IPS-18c (cell line): ENCODE measurements around the gene PIGL.
"Not testable (repeated sequence)": the region's sequence is repeated elsewhere in the genome, so short reads cannot be mapped to it uniquely, and the experiment has no call there.

ENCODE experiments used
- H3K4me3 ChIP-seq: 2 replicates; pipeline ENCODE4 v1.7.0; 2013; ENCODE audit warnings: low read depth, mild to moderate bottlenecking, low read length, moderate library complexity; ENCODE audit not compliant: insufficient read depth
- H3K9me3 ChIP-seq: one replicate; pipeline ENCODE4 v1.6.1; 2013; ENCODE audit warnings: mild to moderate bottlenecking, low read length, moderate library complexity; ENCODE audit not compliant: control insufficient read depth, insufficient read depth

The PIGL gene

GRCh38 chr17:16215002-16215272, 2.1 kb upstream of the PIGL start:
- Histone ChIP-seq H3K4me3 (peak overlapping the region; percentile 91), H3K9me3 (no peaks in the 10 kb centered on the region)

- Histone ChIP-seq H3K4me3 (peak within 1 kb of the TSS; percentile 91), H3K9me3 (no peaks in the 10 kb centered on the region)
Observed at GRCh38 chr17:16215273-16215964, 1.6 kb upstream of the PIGL start, which contains the start of gene NCOR1. Gene NCOR1 (minus strand): TSS chr17:16215534. CDS start chr17:16194569, 20,965 bp downstream.

- peak overlapping the region; percentile 91 for H3K4me3 ChIP-seq
- no peaks in the 10 kb centered on the region for H3K9me3 ChIP-seq
Observed at GRCh38 chr17:16215965-16216316, 1.1 kb upstream of the PIGL start.

GRCh38 chr17:16216341-16217001, 539 bp upstream of the PIGL start:
- H3K9me3 ChIP-seq: not testable (repeated sequence)
- peak overlapping the region; percentile 95; the same call in 1 of the 2 replicates for H3K4me3 ChIP-seq

GRCh38 chr17:16222406-16222805, 5.4 kb downstream of the PIGL start:
- Histone ChIP-seq H3K9me3 (no peaks in the 10 kb centered on the region), H3K4me3 (no peak overlapping the region)

- H3K4me3 ChIP-seq, H3K9me3 ChIP-seq: not testable (repeated sequence)
Observed at GRCh38 chr17:16229912-16230561, 13.0 kb downstream of the PIGL start.

- Histone ChIP-seq H3K9me3 (no peaks in the 10 kb centered on the region), H3K4me3 (no peak overlapping the region)
Observed at GRCh38 chr17:16232391-16232790, 15.4 kb downstream of the PIGL start.

GRCh38 chr17:16239931-16240330, 22.9 kb downstream of the PIGL start:
- Histone ChIP-seq H3K4me3 (no peak overlapping the region), H3K9me3 (no peaks in the 10 kb centered on the region)

GRCh38 chr17:16241906-16242399, 24.9 kb downstream of the PIGL start:
- Histone ChIP-seq H3K4me3 (no peak overlapping the region), H3K9me3 (no peaks in the 10 kb centered on the region)

- Histone ChIP-seq H3K9me3 (no peaks in the 10 kb centered on the region), H3K4me3 (no peak overlapping the region)
Observed at GRCh38 chr17:16243385-16243784, 26.4 kb downstream of the PIGL start.

- Histone ChIP-seq H3K4me3 (no peak overlapping the region), H3K9me3 (no peaks in the 10 kb centered on the region)
Observed at GRCh38 chr17:16243801-16244567, 27.0 kb downstream of the PIGL start.

- H3K4me3 ChIP-seq: no peak overlapping the region
- H3K9me3 ChIP-seq: no peaks in the 10 kb centered on the region
Observed at GRCh38 chr17:16247586-16247984, 30.6 kb downstream of the PIGL start.

GRCh38 chr17:16250635-16251034, 33.6 kb downstream of the PIGL start:
- no peaks in the 10 kb centered on the region for H3K9me3 ChIP-seq
- no peak overlapping the region for H3K4me3 ChIP-seq

- no peak overlapping the region for H3K4me3 ChIP-seq
- H3K9me3 ChIP-seq: no peaks in the 10 kb centered on the region
Observed at GRCh38 chr17:16251043-16251442, 34.0 kb downstream of the PIGL start.

- Histone ChIP-seq H3K9me3 (no peaks in the 10 kb centered on the region), H3K4me3 (no peak overlapping the region)
Observed at GRCh38 chr17:16251556-16251955, 34.5 kb downstream of the PIGL start.

GRCh38 chr17:16254773-16255400, 37.9 kb downstream of the PIGL start:
- Histone ChIP-seq H3K4me3 (no peak overlapping the region), H3K9me3 (no peaks in the 10 kb centered on the region)

GRCh38 chr17:16255481-16255921, 38.5 kb downstream of the PIGL start:
- no peaks in the 10 kb centered on the region for H3K9me3 ChIP-seq
- no peak overlapping the region for H3K4me3 ChIP-seq
